Stimulated activated CD4-positive, alpha-beta T cell treated with anti-CD3 and anti-CD28 coated beads, Interleukin-1b, Interleukin-23, amount 100 ng/mL, for 4 hours (primary cell): ENCODE measurements around the gene VARS1.
"Not testable (repeated sequence)": the region's sequence is repeated elsewhere in the genome, so short reads cannot be mapped to it uniquely, and the experiment has no call there.

Source experiments
- DNase-seq, 2 donors: peaks; one replicate each; pipeline ENCODE4 v3.0.0-alpha.2; 2020; ENCODE audit warnings: low read depth in 2 of 2

The VARS1 gene

GRCh38 chr6:31794294-31794865 lies 1.2 kb downstream of the VARS1 start:
- no peak for DNase-seq

DNA sequence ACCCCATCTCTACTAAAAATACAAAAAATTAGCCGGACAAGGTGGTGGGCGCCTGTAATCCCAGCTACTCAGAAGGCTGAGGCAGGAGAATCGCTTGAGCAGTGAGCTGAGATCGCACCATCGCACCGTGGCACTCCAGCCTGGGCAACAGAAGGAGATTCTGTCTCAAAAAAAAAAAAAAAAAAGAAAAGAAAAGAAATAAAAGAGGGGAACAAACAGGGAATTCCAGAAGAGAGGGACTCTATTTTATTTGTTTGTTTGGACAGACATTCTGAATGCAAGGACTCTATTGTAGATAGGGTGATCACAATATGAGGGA lies 1.7 kb downstream of the VARS1 start:
- DNase-seq: not testable (repeated sequence)

DNA sequence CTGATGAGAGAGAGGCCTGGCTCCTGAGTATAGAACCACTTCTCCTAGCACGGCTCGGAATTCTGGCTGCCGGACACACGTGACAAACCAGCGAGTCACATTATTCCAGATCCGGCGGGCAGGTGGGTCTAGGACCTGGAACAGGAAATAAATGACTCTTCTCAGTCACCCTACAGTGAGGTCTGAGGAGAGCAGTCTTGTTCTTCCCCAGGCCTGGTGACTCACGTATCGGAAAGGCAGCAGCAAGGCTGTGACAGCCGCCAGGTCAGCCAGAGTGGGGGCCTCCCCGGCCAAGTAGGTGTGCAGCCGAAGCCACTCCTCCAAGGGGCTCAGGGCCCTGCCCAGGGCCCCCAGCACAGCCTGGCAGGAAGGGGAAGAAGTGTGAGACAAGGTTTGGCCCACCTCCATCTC lies 2.8 kb downstream of the VARS1 start:
- no peak for DNase-seq

GRCh38 chr6:31792090-31792374 lies 3.5 kb downstream of the VARS1 start:
- no peak for DNase-seq

DNA sequence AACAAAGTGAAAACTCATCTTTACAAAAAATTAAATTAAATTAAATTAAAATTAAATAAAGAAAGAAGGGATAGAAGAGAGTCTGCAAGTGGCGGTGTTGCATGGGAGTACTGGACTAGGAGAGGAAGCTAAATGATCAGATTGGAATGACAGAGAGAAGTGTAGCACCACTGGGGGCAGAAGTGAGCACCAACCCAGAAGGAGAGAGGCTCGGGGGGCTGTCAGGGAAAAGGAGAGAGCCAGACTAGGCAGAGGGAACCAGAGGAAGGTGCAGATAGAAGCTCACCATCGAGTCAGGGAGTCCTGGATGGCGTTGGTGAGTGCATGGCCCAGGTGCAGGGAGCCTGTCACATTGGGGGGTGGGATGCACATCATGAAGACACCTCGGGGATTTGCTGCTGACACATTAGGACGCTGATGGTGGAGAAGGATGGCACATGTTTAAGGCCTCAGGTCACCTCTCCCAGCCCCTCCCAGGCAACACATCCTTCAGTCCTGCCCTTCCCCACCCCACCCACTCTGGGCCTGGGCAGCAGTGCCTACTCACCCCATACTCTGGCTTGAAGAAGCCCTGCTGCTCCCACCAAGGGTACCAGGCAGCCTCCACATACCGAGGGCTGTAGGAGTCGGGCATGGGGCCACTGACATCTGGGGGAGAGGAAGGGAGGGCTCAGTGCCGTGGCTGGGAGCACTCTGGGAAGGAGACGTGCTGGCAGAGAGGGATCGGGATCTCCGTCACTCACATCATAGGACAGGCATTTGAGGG lies 4.0 kb downstream of the VARS1 start:
- DNase-seq: no peak

GRCh38 chr6:31785475-31785874 lies 10.1 kb downstream of the VARS1 start:
- DNase-seq: no peak

DNA sequence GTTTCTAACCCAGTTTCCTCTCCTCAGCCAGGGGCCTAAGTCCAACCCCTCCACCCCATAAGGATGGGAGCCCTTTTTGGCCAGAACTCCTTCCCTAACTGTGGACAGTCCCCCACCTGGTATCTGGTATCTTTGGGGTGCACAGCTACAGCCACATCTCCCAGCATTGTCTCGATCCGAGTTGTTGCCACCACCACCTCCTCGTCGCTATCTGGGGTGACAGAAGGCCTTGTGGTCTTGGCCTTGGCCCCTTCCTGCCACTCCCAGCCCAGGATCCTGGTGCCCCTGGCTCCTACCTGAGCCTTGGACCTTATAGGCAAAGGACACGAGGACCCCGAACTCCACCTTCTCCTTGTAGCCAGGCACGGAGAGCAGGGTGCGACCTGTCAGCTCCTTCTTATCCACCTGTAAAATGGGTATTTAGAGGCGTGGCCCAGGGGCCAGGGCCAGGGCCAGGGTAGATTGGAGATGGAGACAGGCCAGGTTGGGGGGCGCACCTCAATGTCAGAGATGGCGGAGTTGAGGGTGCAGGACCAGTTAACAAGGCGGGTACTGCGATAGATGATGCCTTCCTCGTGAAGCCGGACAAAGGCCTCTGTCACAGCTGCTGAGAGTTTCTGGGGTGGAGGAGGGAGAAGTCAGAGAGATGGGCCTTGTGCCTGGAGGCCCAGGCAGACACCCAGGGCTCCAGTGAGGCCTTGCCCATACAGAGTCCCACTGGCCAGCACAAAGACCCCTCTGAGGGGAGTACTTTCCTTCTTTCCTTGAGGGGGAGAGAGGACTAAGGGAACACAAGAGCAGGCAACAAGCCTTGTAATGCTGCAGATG lies 11.2 kb downstream of the VARS1 start:
- no peak for DNase-seq

- DNase-seq: no peak
Measured at GRCh38 chr6:31782126-31782855, 13.3 kb downstream of the VARS1 start.

DNA sequence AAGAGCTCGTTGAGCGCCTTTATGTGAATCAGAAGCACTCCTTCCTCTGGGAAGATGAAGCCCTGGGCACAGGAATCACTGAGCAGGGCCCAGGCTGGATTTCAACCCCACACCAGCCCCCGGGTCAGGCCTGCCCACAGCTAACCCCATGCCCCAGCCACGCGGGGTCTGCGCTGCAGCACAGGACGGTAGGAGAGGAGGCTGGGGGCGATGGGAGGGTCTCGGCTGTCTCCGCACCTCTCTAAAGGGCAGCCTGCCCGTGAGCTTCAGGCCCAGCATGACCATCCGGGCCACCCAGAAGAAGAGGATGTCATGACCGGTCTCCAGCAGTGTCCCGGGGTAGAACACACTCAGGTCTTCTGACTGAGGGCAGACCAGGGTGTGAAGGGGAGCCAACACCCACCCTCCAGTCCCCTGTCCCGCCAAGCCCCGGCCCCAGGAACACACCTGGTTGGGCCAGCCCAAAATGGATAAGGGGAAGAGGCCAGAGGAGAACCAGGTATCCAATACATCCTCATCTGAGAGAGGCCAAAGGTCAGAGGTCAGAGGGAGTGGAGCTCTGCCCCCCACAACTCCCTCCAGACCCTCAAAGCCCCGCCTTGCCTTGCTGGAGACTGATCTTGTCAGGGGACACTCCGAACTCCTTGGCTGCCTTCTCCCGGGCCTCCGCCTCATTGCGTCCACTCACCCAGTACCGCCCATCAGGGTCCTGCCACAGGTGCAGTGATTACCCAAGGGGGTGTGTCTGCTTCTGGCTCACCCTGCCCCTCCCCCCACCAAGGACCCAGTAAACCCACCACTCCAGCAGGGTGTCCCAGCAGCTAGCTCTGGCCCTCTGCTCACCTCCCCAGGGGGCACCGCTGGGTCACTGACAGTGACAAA lies 14.1 kb downstream of the VARS1 start:
- DNase-seq: no peak

DNA sequence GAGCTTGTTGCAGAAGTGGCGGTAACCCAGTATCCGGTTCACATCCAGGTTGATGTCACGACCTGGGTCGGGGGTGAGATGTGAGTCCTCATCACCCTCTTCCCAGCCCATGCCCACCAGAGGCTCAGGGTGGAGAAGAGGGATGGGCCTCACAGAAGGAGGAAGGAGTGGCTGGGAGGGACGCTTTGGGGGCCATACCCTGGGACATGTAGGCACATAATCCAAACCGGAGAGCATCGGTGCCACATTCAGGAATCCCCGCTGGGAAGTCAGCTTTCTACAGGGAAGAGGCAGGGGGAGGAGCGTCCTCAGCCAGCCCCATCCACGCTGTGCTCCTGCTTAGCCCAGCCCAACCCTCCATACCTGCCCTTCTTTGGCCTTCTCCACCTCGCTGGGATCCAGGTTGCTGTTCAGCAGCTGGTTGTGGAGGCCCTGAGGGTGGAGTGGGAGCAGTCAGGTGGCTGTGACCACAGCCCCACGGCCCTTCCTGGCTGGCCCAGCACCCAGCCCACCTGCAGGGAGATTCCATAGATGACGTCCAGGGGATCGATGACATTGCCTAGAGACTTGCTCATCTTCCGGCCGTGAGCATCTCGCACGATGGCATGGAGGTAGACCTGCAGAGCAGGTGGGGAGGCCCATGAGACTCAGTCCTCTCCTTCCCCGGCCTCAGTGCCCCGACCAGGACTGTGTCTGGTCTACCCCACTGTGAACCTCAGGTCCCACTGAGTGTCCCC lies 14.9 kb downstream of the VARS1 start:
- no peak for DNase-seq

DNA sequence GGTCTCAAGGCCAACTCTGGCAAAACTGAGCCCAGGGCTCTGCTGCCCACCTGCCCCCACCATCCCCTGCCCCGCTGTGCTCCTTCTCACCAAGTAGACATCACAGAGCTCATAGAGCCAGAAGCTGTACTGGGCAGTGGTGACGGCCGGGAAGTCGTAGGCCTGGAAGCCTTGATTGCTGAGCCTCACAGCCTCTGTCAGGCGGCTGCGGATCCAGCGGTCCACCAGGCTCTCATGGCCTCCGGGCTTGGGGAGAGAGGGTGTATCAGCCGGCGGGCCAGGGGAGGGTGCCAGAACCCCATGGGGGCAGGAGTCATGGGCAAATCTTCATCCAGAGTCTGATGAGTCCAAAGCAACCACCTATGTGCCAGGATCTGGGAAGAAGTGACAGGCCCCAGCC lies 15.6 kb downstream of the VARS1 start:
- DNase-seq: no peak

DNA sequence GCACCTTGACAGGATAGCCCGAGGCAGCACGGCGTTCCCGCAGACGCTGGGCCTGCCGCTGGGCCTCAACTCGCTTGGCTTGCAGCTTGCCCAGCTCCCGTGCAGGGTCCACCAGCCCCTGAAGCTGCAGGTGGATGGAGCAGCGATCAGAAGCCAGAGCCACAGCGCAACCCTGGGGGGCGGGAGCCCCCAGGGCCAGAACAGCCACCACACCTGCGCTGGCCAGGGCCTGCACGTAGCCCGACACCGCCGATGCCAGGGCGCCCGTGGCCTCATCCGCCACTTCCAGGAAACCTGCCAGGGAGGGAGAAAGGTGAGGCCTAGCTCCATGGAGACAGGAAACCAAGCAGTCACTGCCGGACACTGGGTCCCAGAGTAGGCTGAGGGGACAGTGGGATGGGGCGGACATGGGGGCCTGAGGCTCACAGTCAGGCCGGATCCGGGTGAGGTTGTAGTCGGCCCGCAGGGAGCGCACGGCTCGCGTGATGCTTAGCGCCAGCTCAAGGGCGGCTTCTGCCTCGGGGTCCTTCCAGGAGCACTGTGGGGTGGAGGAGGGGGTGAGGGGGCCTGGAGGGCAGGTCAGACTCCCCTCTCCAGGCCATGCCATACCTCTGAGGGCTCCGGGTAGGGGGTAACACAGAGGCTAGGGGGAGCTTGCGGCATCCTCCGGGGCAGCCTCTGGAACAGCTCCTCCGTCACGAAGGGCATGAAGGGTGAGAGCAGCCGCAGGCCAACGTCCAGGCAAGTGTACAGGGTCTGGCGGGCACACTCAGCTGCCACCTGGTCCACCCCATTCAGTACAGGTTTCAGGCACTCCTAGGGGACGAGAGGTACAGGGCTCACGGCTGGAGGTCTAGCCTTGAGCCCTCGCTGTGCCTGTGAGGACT lies 16.3 kb downstream of the VARS1 start:
- DNase-seq: no peak

- no peak for DNase-seq
Measured at GRCh38 chr6:31778193-31778592, 17.4 kb downstream of the VARS1 start.

GRCh38 chr6:31777667-31778050 lies 17.9 kb downstream of the VARS1 start:
- DNase-seq: no peak

GRCh38 chr6:31776989-31777666 lies 18.4 kb downstream of the VARS1 start, which contains the start of gene VWA7:
TSS of gene VWA7 (minus strand) at chr6:31777328. CDS start at chr6:31776779, 549 bp downstream.
- peak; percentile 73 to 77 for DNase-seq

DNA sequence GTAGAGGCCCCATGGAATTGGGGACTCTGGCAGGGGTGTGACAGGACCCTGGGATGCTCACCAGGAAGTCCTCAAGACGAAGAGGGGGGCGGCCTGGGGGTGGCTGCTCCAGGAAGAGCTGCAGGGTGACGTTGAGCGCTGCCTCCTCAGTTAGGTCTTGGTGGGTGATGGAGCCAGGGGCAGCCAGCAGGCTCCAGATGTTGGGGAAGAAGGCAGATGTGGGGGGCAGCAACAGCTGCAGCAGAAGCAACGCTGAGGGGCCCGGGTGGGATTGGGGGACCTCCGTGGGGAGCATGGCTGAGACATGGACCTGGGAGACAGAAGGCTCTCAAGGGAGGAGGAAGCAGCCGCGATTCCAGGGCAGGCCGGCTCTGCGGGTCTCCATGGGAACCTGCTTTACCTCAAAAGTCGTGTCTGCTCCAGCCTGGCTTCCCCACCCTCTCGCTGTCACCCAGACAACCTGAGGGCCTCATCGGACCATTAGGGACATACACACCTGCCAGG lies 19.0 kb downstream of the VARS1 start:
- no peak for DNase-seq

GRCh38 chr6:31775633-31776484 lies 19.7 kb downstream of the VARS1 start:
- no peak for DNase-seq

GRCh38 chr6:31775184-31775583 lies 20.4 kb downstream of the VARS1 start:
- no peak for DNase-seq
